Right lung (tissue), 5 donors: ENCODE data around the gene RBM43. TPM values are rescaled to one million over a fixed set of nuclear protein-coding genes. Genes with fewer than 3 reads are reported as not detected.
"Not testable (repeated sequence)": the region's sequence is repeated elsewhere in the genome, so short reads cannot be mapped to it uniquely, and the experiment has no call there.

Experiments used
- DNase-seq, 2 donors: peaks; one replicate each; pipeline ENCODE4 v3.0.0-alpha.2; 2013
- polyA plus RNA-seq, 5 donors: library from polyadenylated mRNA; unstranded; fragments of 120-200 nt; gene quantifications; one replicate each; pipeline versions ENCODE4 v1.2.1 to v1.2.3, GENCODE V29; 2013; ENCODE audit warnings: inconsistent platforms in 1 of 5, low replicate concordance in 1 of 5; ENCODE audit not compliant: insufficient read length in 5 of 5, insufficient read depth in 1 of 5

RBM43 gene
- polyA plus RNA-seq, 5 donors, result 15.1 to 26.0 (median 24.0) TPM

DNA sequence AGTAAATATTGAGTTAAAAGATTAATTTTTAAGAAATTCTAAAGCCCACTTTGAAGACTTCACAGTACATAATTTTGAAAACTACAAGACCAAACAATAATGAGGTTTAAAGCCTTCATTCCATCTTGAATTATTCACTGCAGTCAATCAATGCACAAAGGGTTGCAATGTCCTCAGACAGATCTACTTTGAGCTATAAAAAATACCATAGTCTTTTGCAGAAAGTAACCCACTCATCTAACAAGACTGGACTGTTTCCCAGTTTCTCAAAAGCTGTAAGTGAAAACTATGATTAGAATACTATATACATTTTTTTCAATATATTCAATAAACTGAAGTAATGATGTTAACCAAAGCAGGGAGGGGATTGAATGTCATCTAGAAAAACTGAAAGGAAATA is 10.2 kb upstream of the RBM43 start:
- no peak for DNase-seq

GRCh38 chr2:151269798-151270568 is 8.3 kb upstream of the RBM43 start:
- DNase-seq, result no peak

DNA sequence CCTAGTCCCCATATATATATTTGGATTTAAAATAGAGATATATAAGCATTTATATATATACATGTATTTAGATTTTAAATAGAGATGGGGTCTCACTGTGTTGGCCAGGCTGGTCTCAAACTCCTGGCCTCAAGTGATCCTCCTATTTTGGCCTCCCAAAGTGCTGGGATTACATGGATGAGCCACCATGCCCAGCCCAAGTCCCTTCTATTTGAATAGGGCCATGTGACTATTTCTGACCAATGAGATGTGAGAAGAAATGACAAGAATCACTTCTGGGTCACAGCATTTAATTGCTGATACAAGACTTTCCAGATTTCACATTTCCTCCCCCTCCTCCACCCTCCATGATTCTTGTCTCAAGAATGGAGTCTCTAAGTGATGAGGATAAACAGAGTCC is 6.4 kb upstream of the RBM43 start:
- no peak for DNase-seq

DNA sequence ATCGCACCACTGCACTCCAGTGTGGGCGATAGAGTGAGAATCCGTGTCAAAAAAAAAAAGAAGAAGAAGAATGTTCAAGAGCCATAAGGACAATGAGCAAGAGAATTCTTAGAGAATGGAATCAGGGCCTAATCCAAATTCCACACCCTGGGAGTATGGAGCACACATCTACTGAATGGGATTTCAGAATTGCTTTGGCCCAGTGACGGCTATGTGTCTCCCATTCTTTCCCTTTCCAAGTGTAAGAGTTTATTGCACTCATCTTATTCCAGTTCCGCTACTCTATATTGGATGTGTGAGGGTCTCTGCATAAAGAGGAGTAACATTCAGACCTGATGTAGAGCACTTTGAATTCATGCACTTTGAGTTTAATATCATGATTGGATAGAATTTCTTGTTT is 5.9 kb upstream of the RBM43 start:
- DNase-seq, result no peak

- no peak for DNase-seq
Observed at GRCh38 chr2:151265991-151266390, 4.3 kb upstream of the RBM43 start.

DNA sequence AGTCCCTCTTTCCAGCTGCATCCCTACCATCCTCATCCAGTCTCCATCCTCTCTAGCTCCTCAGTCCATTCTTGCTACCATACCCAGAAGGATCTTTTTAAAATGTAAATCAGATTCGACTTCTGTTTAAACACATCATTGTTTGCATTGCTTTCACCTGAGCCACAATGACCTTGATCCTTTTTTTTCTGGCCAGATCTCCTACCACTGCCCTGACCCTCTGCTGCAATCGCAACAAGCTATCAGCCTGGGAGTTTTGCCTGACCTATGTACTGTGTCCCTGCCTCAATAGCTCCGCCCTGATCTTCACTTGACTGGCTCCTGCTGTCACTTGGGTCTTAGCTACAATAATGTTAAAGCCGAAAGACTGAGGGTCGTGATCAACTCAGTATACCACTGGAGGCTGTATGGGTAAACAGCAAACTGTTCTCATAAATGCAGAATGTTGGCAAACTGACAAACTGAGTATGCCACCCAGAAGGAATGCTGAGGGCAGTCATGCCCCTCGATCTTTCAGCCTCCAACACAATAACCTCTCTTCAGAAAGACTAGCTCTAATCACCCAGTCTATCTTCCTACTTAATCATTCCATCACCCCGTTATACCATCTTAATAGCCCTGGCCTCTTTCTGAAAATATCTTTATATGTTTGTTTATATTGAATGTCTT is 2.6 kb upstream of the RBM43 start:
- no peak for DNase-seq

DNA sequence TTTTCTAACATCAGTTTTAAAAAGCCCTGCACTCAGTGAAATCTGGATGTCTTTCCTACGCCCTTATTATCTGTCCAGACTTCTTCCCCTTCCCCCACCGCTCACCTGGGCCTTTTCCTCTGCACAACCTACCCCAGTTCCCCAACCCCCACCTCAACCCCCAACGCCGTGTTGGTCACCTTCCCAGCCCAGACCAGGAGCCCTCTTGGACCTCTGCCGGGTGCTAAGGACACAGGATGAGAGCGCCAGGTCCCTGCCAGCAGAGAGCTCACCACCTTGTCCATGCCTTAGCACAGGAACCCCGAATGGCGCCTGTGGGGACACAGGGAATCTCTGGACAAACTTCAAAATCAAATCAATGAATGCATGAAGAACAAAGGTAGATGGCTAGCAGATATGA is 966 bp upstream of the RBM43 start:
- DNase-seq, result no peak

- DNase-seq, result no peak
Observed at GRCh38 chr2:151261977-151262291, 271 bp upstream of the RBM43 start.

- peak in 1 of 2 donors; percentile 15 for DNase-seq
Observed at GRCh38 chr2:151260573-151261230, 961 bp downstream of the RBM43 start.

DNA sequence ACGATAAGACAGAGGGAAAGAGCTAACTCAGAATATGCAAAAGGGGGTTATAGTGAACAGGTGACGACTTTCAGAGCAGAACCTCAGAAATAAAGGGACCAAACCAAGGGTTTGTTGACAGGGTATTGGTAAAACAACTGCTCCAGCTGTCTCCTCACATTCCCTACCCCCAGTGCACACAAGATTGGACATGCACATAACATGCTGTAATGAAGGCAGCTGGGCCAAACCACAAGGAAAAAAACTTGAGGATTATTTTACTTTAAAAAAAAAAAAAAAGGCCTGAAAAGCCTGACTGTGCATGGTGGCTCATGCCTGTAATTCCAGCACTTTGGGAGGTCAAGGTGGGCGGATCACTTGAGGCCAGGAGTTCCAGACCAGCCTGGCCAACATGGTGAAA is 3.5 kb downstream of the RBM43 start:
- DNase-seq, result no peak

GRCh38 chr2:151252646-151253045 is 9.0 kb downstream of the RBM43 start:
- no peak for DNase-seq

DNA sequence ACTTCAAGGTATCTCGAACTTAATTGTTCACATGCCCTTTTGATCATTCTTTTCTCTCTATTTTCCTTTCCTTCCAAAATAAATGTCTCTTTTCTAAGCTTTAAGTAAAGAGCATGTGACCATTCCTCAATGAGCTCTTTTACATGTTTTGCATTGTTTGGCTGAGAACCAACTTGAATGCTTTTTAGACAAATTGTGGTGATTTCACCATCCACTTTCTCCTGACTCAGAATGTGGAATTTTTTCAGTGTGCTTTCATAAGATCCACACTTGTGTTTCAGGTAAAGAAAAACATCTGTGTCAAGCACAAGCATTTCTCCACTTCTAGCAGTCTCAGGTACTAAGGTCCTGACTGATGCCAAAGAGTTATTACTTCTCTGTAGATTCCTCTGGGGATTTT is 10.7 kb downstream of the RBM43 start:
- no peak for DNase-seq

GRCh38 chr2:151247432-151247831 is 14.2 kb downstream of the RBM43 start:
- DNase-seq, result no peak

GRCh38 chr2:151246152-151246551 is 15.5 kb downstream of the RBM43 start:
- no peak for DNase-seq

DNA sequence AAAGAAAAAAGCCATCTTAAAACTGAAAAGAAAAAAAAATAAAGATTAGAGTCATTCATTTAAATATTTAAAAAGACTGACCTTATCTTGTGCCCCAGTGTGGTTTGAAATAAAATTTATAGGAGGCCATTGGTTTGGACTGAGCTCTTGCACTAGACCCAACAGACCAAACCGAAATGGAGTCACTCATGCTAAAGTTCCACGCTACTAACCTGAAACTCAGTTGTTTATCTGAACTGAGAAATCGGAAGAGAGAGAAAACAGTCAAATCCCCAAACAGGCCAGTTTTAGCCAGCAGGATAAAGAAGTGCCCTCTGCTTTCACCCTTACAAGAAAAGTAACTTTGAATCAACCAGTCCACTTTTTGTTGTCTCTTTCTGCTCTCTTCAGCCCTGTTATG is 18.2 kb downstream of the RBM43 start:
- DNase-seq, result no peak

DNA sequence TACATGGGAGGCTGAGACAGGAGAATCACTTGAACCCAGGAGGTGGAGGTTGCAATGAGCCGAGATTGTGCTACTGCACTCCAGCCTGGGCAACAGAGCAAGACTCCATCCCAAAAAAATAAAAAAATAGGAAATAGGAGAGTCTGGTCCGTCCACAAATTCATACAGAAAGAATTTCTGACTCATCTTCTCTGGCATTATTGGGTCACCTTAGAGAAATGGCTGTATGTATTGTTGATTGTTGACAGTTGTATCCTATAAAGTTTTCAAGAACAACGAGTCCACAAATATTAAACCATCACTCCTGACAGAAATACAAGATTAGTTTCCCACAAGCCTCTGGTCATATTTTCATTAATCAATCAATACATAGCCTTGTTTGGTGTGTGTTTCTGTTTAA is 20.4 kb downstream of the RBM43 start:
- DNase-seq, result no peak

GRCh38 chr2:151240433-151240832 is 21.2 kb downstream of the RBM43 start:
- DNase-seq, result no peak

DNA sequence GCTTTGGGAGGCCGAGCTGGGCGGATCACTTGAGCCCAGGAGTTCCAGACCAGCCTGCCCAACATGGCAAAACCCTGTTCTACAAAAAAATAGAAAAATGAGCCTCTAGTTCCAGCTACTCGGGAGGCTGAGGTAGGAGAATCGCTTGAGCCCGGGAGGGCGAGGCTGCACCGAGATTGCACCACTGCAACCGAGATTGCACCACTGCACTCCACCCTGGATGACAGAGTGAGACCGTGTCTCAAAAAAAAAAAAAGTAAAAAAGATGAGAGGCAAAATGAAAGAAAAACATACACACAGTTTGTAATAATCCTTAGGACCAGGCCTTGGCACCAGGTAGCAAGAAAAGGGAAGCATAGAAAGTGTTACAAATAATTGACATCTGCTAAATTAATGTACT is 22.0 kb downstream of the RBM43 start:
- DNase-seq, result no peak

DNA sequence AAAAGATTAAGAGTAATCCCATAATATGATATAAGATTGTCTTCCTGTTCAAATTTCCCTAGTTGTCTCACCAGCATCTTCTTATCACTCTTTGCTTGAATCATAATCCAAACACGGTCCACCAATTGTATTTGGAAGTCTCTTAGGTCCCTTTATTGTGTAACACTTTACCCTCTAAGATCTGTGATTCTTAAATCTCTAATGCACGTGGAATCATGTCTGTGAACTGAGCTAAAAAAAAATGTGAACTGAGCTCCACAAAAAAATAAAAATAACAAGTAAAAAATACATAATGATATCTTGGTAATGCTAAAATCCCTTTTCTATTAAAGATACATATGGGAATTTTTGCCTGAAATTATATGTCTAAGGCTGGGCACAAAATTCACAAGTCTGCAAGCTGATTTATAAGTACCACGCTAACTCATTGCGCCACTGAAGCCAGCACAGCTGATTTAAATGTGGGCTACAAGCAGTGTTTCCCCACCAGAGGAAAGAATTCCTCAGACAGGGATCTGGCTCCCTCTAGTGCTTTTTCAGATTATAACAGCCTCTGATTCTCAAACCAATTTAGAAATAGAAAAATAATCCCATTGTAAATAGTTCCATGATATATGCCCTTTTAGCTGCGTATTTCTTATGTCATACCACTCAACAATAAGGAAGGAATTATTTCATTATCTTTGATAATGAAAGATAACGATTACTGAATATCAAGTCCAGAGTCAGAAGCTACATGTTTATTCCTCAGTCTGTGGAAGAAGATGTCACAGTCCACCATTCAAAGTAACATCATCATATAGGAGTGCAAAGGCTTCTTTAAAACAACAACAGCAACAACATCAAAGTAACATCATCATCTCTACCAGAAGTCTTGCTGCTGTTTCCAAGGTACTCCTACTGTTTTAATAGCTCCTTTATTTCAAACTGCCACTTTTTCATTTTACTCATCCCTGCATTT is 22.9 kb downstream of the RBM43 start:
- DNase-seq, result peak; percentile 65 to 77

DNA sequence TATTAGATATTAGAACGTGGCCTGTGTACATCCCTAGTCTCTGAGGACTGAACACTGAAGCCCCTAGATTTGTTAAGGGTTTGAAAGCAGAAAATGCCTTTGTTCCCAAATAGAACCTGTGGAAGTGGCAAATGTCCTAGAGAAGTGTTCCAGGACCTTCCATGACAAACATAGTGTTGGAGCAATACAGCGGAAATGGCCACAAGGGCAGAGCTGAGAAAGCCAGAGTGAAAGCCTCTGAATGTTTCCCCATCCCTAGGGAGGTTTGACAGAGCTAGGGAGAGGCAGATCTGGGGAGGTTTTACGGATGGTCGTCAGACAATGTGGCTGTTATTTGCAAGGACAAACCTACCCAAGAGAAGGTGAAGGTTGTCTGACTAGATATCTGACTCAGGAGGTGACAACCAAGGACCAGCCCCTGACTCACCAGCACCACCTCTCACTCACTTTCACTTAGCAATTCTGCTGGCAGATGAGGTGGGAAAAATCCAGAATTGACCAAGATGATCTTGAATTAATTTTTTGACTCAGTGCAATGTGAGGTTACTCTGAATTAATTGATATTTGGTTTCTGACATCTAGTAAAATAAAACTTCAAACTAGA is 24.1 kb downstream of the RBM43 start:
- no peak for DNase-seq

GRCh38 chr2:151233760-151234159 is 27.9 kb downstream of the RBM43 start:
- not testable (repeated sequence) for DNase-seq

DNA sequence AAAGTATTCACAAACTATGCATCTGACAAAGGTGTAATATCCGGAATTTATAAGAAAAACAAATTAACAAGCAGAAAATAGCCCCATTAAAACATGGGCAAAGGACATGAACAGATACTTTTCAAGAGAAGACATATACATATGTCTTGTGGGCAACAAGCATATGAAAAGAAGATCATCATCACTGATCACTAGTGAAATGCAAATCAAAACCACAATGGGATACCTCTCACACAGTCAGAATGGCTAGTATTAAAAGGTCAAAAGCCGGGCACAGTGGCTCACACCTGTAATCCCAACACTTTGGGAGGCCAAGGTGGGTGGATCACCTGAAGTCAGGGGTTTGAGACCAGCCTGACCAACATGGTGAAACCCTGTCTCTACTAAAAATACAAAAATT is 28.4 kb downstream of the RBM43 start:
- not testable (repeated sequence) for DNase-seq
